Measurements from ENCODE around the gene KLHL18.

KLHL18 gene

DNA sequence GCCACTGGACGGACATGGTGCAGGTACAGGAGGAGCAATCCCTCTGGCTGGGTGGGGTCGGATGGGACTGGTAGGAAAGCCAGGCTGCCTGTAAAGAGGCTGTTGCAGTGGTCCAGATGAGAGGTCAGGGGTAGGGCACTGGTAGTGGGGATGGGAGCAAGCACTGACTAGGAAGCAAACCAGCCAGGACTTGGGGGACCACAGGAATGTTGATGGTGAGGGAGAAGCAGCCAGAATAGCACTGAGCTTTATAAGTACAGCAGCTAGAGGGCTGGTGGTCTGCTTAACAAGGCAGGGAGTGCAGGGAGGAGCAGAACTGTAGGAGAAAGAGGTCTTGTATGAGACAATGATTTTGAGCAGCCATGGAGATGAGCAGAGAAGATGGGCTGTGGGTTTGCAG, 59.4 kb downstream of the KLHL18 start:
- TF ChIP-seq EP300 (IDR thresholded peaks at IDR 0.05; ENCODE audit: borderline replicate concordance) (no peak), CREB1 (IDR thresholded peaks at IDR 0.05; ENCODE audit: low read depth) (no peak), TAF1 (IDR thresholded peaks at IDR 0.05; ENCODE audit: low read depth) (no peak), RAD21 (IDR thresholded peaks at IDR 0.05; ENCODE audit: low read depth) (no peak), CEBPB (IDR thresholded peaks at IDR 0.05) (no peak), TEAD4 (IDR thresholded peaks at IDR 0.05) (no peak), FOXM1 (IDR thresholded peaks at IDR 0.05; ENCODE audit: borderline replicate concordance, low read depth) (no peak), NFIC (IDR thresholded peaks at IDR 0.05) (no peak), TCF12 (IDR thresholded peaks at IDR 0.05; ENCODE audit: low read depth) (no peak), EGR1 (IDR thresholded peaks at IDR 0.05) (no peak), ZBTB7A (IDR thresholded peaks at IDR 0.05; ENCODE audit: low read depth) (no peak)
- TF ChIP-seq, protein P1, sequence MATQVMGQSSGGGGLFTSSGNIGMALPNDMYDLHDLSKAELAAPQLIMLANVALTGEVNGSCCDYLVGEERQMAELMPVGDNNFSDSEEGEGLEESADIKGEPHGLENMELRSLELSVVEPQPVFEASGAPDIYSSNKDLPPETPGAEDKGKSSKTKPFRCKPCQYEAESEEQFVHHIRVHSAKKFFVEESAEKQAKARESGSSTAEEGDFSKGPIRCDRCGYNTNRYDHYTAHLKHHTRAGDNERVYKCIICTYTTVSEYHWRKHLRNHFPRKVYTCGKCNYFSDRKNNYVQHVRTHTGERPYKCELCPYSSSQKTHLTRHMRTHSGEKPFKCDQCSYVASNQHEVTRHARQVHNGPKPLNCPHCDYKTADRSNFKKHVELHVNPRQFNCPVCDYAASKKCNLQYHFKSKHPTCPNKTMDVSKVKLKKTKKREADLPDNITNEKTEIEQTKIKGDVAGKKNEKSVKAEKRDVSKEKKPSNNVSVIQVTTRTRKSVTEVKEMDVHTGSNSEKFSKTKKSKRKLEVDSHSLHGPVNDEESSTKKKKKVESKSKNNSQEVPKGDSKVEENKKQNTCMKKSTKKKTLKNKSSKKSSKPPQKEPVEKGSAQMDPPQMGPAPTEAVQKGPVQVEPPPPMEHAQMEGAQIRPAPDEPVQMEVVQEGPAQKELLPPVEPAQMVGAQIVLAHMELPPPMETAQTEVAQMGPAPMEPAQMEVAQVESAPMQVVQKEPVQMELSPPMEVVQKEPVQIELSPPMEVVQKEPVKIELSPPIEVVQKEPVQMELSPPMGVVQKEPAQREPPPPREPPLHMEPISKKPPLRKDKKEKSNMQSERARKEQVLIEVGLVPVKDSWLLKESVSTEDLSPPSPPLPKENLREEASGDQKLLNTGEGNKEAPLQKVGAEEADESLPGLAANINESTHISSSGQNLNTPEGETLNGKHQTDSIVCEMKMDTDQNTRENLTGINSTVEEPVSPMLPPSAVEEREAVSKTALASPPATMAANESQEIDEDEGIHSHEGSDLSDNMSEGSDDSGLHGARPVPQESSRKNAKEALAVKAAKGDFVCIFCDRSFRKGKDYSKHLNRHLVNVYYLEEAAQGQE (IDR thresholded peaks at IDR 0.05; ENCODE audit: low read depth) = no peak
- TF ChIP-seq, protein P2, sequence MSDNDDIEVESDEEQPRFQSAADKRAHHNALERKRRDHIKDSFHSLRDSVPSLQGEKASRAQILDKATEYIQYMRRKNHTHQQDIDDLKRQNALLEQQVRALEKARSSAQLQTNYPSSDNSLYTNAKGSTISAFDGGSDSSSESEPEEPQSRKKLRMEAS (IDR thresholded peaks at IDR 0.05) = no peak
- TF ChIP-seq, protein P3, sequence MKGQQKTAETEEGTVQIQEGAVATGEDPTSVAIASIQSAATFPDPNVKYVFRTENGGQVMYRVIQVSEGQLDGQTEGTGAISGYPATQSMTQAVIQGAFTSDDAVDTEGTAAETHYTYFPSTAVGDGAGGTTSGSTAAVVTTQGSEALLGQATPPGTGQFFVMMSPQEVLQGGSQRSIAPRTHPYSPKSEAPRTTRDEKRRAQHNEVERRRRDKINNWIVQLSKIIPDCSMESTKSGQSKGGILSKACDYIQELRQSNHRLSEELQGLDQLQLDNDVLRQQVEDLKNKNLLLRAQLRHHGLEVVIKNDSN (IDR thresholded peaks at IDR 0.05) = no peak

DNA sequence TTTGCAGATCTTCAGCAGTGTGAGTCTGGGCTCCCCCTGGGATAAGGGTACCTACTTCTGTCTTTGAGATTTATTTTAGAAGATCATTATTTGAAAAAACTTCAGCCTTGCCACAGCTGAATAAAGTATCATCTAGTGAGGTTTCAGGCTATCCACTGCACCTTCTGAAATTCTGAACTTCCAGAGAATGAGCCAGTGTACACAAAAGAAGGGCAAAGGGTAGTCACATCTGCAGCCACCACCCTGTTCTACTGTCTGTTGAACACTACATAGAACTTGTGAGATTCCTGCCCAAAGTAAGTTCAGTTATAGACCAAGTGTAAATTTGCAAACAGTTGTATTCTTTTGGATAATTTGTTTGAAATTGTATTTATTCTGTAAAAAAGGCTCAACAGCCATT, 60.1 kb downstream of the KLHL18 start:
- TF ChIP-seq RAD21 (IDR thresholded peaks at IDR 0.05; ENCODE audit: low read depth) (no peak), TCF12 (IDR thresholded peaks at IDR 0.05; ENCODE audit: low read depth) (no peak), YY1 (IDR thresholded peaks at IDR 0.05; ENCODE audit: low read depth) (no peak), TAF1 (IDR thresholded peaks at IDR 0.05; ENCODE audit: low read depth) (no peak), EGR1 (IDR thresholded peaks at IDR 0.05) (no peak), FOXM1 (IDR thresholded peaks at IDR 0.05; ENCODE audit: borderline replicate concordance, low read depth) (no peak), TEAD4 (IDR thresholded peaks at IDR 0.05) (no peak), CEBPB (IDR thresholded peaks at IDR 0.05) (no peak)

DNA sequence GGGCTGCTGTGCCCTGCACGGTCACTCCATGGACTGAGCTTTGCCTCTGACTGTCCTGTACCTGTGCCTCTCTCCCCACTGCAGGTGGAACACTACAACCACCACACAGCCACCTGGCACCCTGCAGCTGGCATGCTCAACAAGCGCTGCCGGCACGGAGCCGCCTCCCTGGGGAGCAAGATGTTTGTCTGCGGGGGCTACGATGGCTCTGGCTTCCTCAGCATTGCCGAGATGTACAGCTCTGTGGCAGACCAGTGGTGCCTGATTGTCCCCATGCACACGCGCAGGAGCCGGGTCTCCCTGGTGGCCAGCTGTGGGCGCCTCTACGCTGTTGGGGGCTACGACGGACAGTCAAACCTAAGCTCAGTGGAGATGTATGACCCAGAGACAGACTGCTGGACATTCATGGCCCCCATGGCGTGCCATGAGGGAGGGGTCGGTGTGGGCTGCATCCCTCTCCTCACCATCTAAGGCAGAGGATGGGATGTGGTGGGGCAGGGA, 60.8 kb downstream of the KLHL18 start:
- TF ChIP-seq RAD21 (IDR thresholded peaks at IDR 0.05; ENCODE audit: low read depth) = no peak
- no peak for TF ChIP-seq TCF12 (IDR thresholded peaks at IDR 0.05; ENCODE audit: low read depth)
- no peak for TF ChIP-seq FOXM1 (IDR thresholded peaks at IDR 0.05; ENCODE audit: borderline replicate concordance, low read depth)
- no peak for TF ChIP-seq CREB1 (IDR thresholded peaks at IDR 0.05; ENCODE audit: low read depth)
- TF ChIP-seq, protein P1 (IDR thresholded peaks at IDR 0.05; ENCODE audit: low read depth) = no peak
- TF ChIP-seq, protein P3 (IDR thresholded peaks at IDR 0.05) = no peak
- TF ChIP-seq ZBTB7A (IDR thresholded peaks at IDR 0.05; ENCODE audit: low read depth) = no peak
- TF ChIP-seq YY1 (IDR thresholded peaks at IDR 0.05; ENCODE audit: low read depth) = no peak
- no peak for TF ChIP-seq NFIC (IDR thresholded peaks at IDR 0.05)
- TF ChIP-seq, protein P2 (IDR thresholded peaks at IDR 0.05) = no peak
- TF ChIP-seq EP300 (IDR thresholded peaks at IDR 0.05; ENCODE audit: borderline replicate concordance) = no peak
- TF ChIP-seq TAF1 (IDR thresholded peaks at IDR 0.05; ENCODE audit: low read depth) = no peak
- TF ChIP-seq TEAD4 (IDR thresholded peaks at IDR 0.05) = no peak
- TF ChIP-seq EGR1 (IDR thresholded peaks at IDR 0.05) = no peak
- TF ChIP-seq CEBPB (IDR thresholded peaks at IDR 0.05) = no peak

DNA sequence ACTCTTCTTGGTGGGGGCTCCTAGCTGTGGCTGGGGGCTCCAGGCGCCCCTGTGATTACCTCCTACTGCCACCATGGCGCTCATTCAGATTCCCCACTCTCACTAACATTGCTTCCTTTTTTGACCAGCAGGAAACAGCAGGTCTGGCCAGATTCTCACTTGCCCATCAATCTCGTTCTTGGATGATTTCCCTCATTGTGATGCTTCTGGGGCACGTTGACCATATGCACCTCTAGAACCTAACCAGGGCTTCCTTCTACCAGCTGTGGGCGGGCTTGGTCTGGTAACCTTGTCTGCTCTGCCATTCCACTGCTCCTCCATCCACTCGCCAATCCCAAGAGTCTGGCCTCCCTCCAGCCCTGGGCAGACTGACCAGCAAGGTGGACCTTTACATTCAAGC, 62.2 kb downstream of the KLHL18 start:
- no peak for TF ChIP-seq TCF12 (IDR thresholded peaks at IDR 0.05; ENCODE audit: low read depth)
- no peak for TF ChIP-seq TAF1 (IDR thresholded peaks at IDR 0.05; ENCODE audit: low read depth)
- no peak for TF ChIP-seq FOXM1 (IDR thresholded peaks at IDR 0.05; ENCODE audit: borderline replicate concordance, low read depth)

DNA sequence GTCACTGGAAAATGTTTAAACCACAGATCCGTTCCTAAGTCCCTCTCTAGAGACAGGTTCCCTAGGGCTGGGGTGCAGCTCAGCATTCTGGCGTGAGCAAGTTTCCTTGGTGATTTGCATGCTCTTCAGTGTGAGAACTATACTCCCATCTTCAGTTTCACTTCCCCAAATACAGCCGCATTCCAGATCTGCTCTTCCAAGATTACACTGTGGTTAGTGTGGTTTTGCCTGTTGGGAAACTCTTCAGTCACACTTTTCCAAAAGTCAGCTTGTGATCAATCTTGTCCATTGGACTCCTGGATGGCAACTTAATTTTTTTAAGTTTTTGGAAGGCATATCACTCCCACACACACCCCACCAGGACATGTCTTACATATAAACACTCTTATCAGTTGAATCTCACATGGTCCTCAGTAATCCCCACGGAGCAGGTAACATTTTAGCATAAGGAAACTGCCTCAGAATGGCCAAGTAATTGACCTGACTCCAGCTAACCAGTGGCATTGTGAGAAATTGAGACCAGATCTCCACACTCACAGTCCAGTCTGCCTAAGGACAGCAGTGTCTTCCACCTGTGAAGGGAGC, 64.6 kb downstream of the KLHL18 start:
- TF ChIP-seq CEBPB (IDR thresholded peaks at IDR 0.05) = no peak

DNA sequence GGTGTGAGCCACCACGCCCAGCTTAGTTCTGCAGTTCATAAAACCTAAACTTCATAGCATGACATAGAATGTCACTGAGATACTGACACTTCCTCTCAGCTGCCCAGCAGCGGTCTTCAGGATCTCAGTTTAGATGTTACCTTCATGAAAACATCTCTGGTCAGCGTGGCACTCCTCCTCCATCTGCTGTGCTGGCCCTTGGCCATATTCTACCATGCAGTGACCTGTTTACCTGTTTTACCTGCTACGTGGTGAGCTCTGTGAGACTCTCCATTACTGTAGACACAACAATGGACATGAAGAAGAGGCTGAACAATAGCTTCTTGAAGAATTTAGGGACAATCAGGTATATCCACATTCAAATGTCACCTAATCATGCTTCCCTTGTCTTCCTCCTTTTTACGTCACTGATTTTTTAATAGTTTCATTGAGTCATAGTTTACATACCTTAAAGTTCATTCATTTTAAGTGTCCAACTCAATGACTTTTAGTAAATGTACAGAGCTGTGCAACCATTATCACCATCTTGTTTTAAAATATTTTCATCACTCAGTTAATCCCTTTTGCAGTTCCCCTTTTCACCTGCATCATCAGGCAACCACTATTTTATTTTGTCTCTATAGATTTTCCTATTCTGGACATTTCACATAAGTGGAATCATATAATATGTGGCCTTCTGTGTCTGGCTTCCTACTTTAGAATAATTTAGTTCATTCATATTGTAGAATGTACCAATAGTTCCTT, 65.8 kb downstream of the KLHL18 start:
- TF ChIP-seq, protein P2 (IDR thresholded peaks at IDR 0.05) = no peak
- TF ChIP-seq CEBPB (IDR thresholded peaks at IDR 0.05) = no peak
- no peak for TF ChIP-seq TEAD4 (IDR thresholded peaks at IDR 0.05)
- no peak for TF ChIP-seq EGR1 (IDR thresholded peaks at IDR 0.05)
- no peak for TF ChIP-seq EP300 (IDR thresholded peaks at IDR 0.05; ENCODE audit: borderline replicate concordance)
- TF ChIP-seq, protein P3 (IDR thresholded peaks at IDR 0.05) = no peak
- no peak for TF ChIP-seq FOXM1 (IDR thresholded peaks at IDR 0.05; ENCODE audit: borderline replicate concordance, low read depth)
- TF ChIP-seq TCF12 (IDR thresholded peaks at IDR 0.05; ENCODE audit: low read depth) = no peak
- no peak for TF ChIP-seq YY1 (IDR thresholded peaks at IDR 0.05; ENCODE audit: low read depth)
- no peak for TF ChIP-seq TAF1 (IDR thresholded peaks at IDR 0.05; ENCODE audit: low read depth)
- no peak for TF ChIP-seq NFIC (IDR thresholded peaks at IDR 0.05)
- TF ChIP-seq, protein P1 (IDR thresholded peaks at IDR 0.05; ENCODE audit: low read depth) = no peak
- TF ChIP-seq ZBTB7A (IDR thresholded peaks at IDR 0.05; ENCODE audit: low read depth) = no peak

Data from Ishikawa (cell line).